ENCODE data around the gene TPCN1. TPM values are rescaled to one million over a fixed set of nuclear protein-coding genes. Genes with fewer than 3 reads are reported as not detected.

The TPCN1 gene
- total and polyA plus RNA-seq, 2 of the 13 experiments (the other 11 are each of a cell fraction or from before 2014, with no cell fraction given): 8.0 to 26.8 TPM

GRCh38 chr12:113334786-113335539 lies 113.7 kb downstream of the TPCN1 start, which contains the start of gene SLC8B1 (continued):
- TF ChIP-seq NPAS2 (CRISPR knock-in tag; IDR thresholded peaks at IDR 0.05; ENCODE audit: borderline replicate concordance): no peak
- TF ChIP-seq NR1H2 (CRISPR knock-in tag; IDR thresholded peaks at IDR 0.05; ENCODE audit: borderline replicate concordance, low read depth): no peak
- TF ChIP-seq ZBTB25 (CRISPR knock-in tag; IDR thresholded peaks at IDR 0.05): no peak; the same call in 1 of the 2 replicates
- TF ChIP-seq ZNF605 (CRISPR knock-in tag; IDR thresholded peaks at IDR 0.05): peak; percentile 65; the same call in 1 of the 2 replicates
- TF ChIP-seq KMT2A (CRISPR knock-in tag; IDR thresholded peaks at IDR 0.05): 0 out of 2 replicates have a peak, but pooled peaks have one; percentile 36
- TF ChIP-seq ZNF354B (CRISPR knock-in tag; IDR thresholded peaks at IDR 0.05): no peak
- TF ChIP-seq XBP1 (CRISPR knock-in tag; IDR thresholded peaks at IDR 0.05): no peak
- TF ChIP-seq ASH2L (IDR thresholded peaks at IDR 0.05; ENCODE audit: insufficient read length, low read depth, low read length): no peak
- TF ChIP-seq FOXO4 (CRISPR knock-in tag; conservative IDR thresholded peaks at IDR 0.05): no peak
- TF ChIP-seq THYN1 (CRISPR knock-in tag; IDR thresholded peaks at IDR 0.05; ENCODE audit: borderline replicate concordance, low read depth): no peak
- no peak for TF ChIP-seq STAT5B (CRISPR knock-in tag; IDR thresholded peaks at IDR 0.05)
- no peak for TF ChIP-seq DPF2 (CRISPR knock-in tag; IDR thresholded peaks at IDR 0.05; ENCODE audit: borderline replicate concordance, low read depth)
- TF ChIP-seq POLR2AphosphoS2 (IDR thresholded peaks at IDR 0.05; ENCODE audit: low read depth, low read length): no peak
- TF ChIP-seq YEATS2 (CRISPR knock-in tag; IDR thresholded peaks at IDR 0.05; ENCODE audit: borderline replicate concordance): no peak
